ENCODE results near the gene CSH2. TPM values are rescaled to one million over a fixed set of nuclear protein-coding genes. Genes with fewer than 3 reads are reported as not detected.

CSH2 gene
- total RNA-seq, 1 experiment from 2014 or later = not detected

DNA sequence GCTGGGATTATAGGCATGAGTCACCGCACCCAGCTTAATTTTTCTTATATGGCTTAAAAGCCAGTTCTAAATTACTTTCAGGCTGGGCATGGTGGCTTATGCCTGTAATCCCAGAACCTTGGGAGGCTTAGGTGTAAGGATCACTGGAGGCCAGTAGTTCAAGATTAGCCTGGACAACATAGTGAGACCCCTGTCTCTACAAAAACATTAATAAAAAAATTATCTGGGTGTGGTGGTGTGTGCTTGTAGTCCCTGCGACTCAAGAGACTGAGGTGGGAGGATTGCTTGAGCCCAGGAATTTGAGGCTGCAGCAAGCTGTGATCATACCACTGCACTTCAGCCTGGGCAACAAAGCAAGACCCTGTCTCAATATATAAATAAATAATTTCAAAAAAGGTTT, 20.2 kb downstream of the CSH2 start:
- no peak overlapping the region for H2BK20ac ChIP-seq (ENCODE audit: low read depth, low read length, poor library complexity, severe bottlenecking)
- no peak for DNase-seq
- H3K79me2 ChIP-seq (ENCODE audit: insufficient read depth, low read length) = no peaks in the 10 kb centered on the region
- peaks cover 49% of the 10 kb centered on the region for H3K27me3 Mint-ChIP-seq (ENCODE audit: low read depth)
- no peak overlapping the region for H4K91ac ChIP-seq (ENCODE audit: insufficient read length, low read depth, low read length)
- no peaks in the 10 kb centered on the region for H3K23me2 ChIP-seq (ENCODE audit: insufficient read length, low read depth, low read length, poor library complexity, severe bottlenecking)
- H3K14ac ChIP-seq (ENCODE audit: insufficient read depth, low read length) = no peak overlapping the region
- no peak overlapping the region for H3K4me2 ChIP-seq (ENCODE audit: insufficient read depth, insufficient read length, low read length)
- no peaks in the 10 kb centered on the region for H3K79me1 ChIP-seq (ENCODE audit: insufficient read depth, low read depth, low read length, poor library complexity, severe bottlenecking)
- no peak overlapping the region for H2BK5ac ChIP-seq (ENCODE audit: insufficient read length, low read length)
- no peaks in the 10 kb centered on the region for H4K20me1 ChIP-seq (ENCODE audit: control insufficient read depth, insufficient read depth, insufficient read length)
- no peaks in the 10 kb centered on the region for H3K9me3 ChIP-seq (ENCODE audit: control insufficient read depth, low read depth, low read length)
- H2BK12ac ChIP-seq (ENCODE audit: insufficient read length, low read depth, low read length) = no peak overlapping the region
- no peak overlapping the region for H3T11ph ChIP-seq (ENCODE audit: low read length)
- H3K9ac ChIP-seq (ENCODE audit: extremely low read depth, insufficient read length, low read length) = no peak overlapping the region
- TF ChIP-seq, protein P1, sequence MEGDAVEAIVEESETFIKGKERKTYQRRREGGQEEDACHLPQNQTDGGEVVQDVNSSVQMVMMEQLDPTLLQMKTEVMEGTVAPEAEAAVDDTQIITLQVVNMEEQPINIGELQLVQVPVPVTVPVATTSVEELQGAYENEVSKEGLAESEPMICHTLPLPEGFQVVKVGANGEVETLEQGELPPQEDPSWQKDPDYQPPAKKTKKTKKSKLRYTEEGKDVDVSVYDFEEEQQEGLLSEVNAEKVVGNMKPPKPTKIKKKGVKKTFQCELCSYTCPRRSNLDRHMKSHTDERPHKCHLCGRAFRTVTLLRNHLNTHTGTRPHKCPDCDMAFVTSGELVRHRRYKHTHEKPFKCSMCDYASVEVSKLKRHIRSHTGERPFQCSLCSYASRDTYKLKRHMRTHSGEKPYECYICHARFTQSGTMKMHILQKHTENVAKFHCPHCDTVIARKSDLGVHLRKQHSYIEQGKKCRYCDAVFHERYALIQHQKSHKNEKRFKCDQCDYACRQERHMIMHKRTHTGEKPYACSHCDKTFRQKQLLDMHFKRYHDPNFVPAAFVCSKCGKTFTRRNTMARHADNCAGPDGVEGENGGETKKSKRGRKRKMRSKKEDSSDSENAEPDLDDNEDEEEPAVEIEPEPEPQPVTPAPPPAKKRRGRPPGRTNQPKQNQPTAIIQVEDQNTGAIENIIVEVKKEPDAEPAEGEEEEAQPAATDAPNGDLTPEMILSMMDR (conservative IDR thresholded peaks at IDR 0.05) = no peak
- H2AFZ ChIP-seq (ENCODE audit: low read length) = no peak overlapping the region
- no peak overlapping the region for H4K8ac ChIP-seq (replicated peaks; ENCODE audit: insufficient read length, low read depth, low read length)
- WGBS (ENCODE audit: extremely low coverage, insufficient read length, low lambda C conversion rate) = no CpG with 5 or more reads among the region's 2 CpGs
- H3K27ac ChIP-seq (ENCODE audit: insufficient read length, low read depth, low read length) = no peak overlapping the region
- no peak overlapping the region for H3K18ac ChIP-seq (ENCODE audit: insufficient read length, low read depth, low read length)
- H3K23ac ChIP-seq (ENCODE audit: insufficient read length, low read depth, low read length) = no peak overlapping the region
- H3K36me3 Mint-ChIP-seq (ENCODE audit: insufficient read depth in 1 of 3, low read depth in 3 of 3) = peaks cover 0 to 5% (median under 1%) of the 10 kb centered on the region in 3 experiments; a peak in 4 of 7 replicates
- no peak overlapping the region; a peak in 1 of 5 replicates for H3K4me3 Mint-ChIP-seq
- H3K27me3 ChIP-seq (ENCODE audit: insufficient read depth, low read length) = no peaks in the 10 kb centered on the region; the same call in 1 of the 2 replicates
- H3K4ac ChIP-seq (ENCODE audit: low read depth, low read length) = no peak overlapping the region
- peaks cover 2% of the 10 kb centered on the region in 2 experiments; a peak in 1 of 4 replicates for H3K4me1 Mint-ChIP-seq
- H3K27ac Mint-ChIP-seq = no peak overlapping the region
- H3K4me1 ChIP-seq (ENCODE audit: insufficient read depth, low read length) = no peaks in the 10 kb centered on the region
- no peak overlapping the region for H2BK15ac ChIP-seq (ENCODE audit: low read depth, low read length)
- H4K5ac ChIP-seq (ENCODE audit: insufficient read length, low read depth, low read length) = no peak overlapping the region
- no peak overlapping the region for H2BK120ac ChIP-seq (ENCODE audit: low read depth, low read length, poor library complexity, severe bottlenecking)
- H3K56ac ChIP-seq (ENCODE audit: insufficient read length, low read depth, low read length) = no peak overlapping the region
- no peak overlapping the region for H2AK5ac ChIP-seq (ENCODE audit: insufficient read length, low read length)
- peaks cover 5 to 10% of the 10 kb centered on the region in 2 experiments for H3K9me3 Mint-ChIP-seq

Data from H9 (cell line).